HG03558 (cell line): ENCODE results near the gene UGT2A2.

Experiments used
- ATAC-seq: cut with Tn5 transposase; IDR thresholded peaks from one replicate; pipeline ENCODE4 v1.9.1; 2021; ENCODE audit warnings: moderate number of reproducible peaks; ENCODE audit not compliant: unreplicated experiment; ENCODE audit errors: extremely low read depth

Gene UGT2A2

GRCh38 chr4:69577245-69577644 is 62.2 kb downstream of the UGT2A2 start:
- no peak for ATAC-seq

- no peak for ATAC-seq
These were observed 63.1 kb downstream of the UGT2A2 start for GRCh38 chr4:69576251-69576877.

- no peak for ATAC-seq
These were observed 70.7 kb downstream of the UGT2A2 start for GRCh38 chr4:69568787-69569186.

GRCh38 chr4:69563424-69563823 is 76.0 kb downstream of the UGT2A2 start:
- ATAC-seq, result no peak

- no peak for ATAC-seq
These were observed 89.8 kb downstream of the UGT2A2 start for GRCh38 chr4:69549651-69550050.

- no peak for ATAC-seq
These were observed 93.2 kb downstream of the UGT2A2 start for GRCh38 chr4:69546134-69546765.
